HEK293 (cell line): Measurements from ENCODE around the gene HSPB8.

Experiments
- IKZF3 ChIP-seq: fragments of 450-650 bp; IDR thresholded peaks from 2 replicates; pipeline ENCODE4 v1.5.0; 2018; ENCODE audit warnings: missing biosample characterization, mild to moderate bottlenecking, missing genetic modification characterization, moderate library complexity
- PRDM6 ChIP-seq: fragments of 450-650 bp; formaldehyde crosslinking; IDR thresholded peaks from 2 replicates; pipeline ENCODE4 v1.5.1; 2017; ENCODE audit warnings: missing biosample characterization, missing genetic modification characterization
- ZNF596 ChIP-seq: fragments of 450-650 bp; IDR thresholded peaks from 2 replicates; pipeline ENCODE4 v1.5.0; 2018; ENCODE audit warnings: missing biosample characterization, mild to moderate bottlenecking, missing genetic modification characterization, moderate library complexity
- TF ChIP-seq, protein P1 (sequence below): fragments of 450-650 bp; formaldehyde crosslinking; IDR thresholded peaks from 2 replicates; pipeline ENCODE4 v1.5.1; 2017; ENCODE audit warnings: missing biosample characterization, missing genetic modification characterization

DNA sequence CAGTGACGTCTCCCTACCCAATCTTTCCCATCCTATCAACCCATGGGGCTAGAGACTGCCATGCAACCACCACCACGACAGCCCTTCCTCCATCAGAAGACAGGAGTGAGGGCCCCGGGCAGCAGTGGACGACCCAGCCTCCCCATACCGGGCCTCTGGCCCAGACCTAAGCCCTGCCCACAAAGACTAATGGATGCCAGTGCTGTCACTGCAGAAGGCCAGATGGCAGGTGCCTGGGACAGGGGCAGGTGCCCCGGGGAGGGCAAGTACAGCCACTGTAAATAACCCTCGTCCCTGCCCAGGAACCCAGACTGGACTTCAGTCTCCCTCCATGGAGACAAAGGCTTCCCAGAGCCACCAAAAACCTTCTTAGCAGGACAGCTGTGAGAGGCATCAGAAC, 20.3 kb upstream of the HSPB8 start:
- TF ChIP-seq PRDM6, result no peak
- no peak for TF ChIP-seq ZNF596
- no peak for TF ChIP-seq IKZF3 (tag by site-specific recombination)
- TF ChIP-seq, protein P1, sequence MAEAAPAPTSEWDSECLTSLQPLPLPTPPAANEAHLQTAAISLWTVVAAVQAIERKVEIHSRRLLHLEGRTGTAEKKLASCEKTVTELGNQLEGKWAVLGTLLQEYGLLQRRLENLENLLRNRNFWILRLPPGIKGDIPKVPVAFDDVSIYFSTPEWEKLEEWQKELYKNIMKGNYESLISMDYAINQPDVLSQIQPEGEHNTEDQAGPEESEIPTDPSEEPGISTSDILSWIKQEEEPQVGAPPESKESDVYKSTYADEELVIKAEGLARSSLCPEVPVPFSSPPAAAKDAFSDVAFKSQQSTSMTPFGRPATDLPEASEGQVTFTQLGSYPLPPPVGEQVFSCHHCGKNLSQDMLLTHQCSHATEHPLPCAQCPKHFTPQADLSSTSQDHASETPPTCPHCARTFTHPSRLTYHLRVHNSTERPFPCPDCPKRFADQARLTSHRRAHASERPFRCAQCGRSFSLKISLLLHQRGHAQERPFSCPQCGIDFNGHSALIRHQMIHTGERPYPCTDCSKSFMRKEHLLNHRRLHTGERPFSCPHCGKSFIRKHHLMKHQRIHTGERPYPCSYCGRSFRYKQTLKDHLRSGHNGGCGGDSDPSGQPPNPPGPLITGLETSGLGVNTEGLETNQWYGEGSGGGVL (tag by site-specific recombination), result no peak
